Activated CD4-positive, alpha-beta T cell treated with anti-CD3 and anti-CD28 coated beads, Interleukin-2, Interleukin-4, amounts not matched to agents 100 ng/mL and 50 ng/mL, durations not matched to agents 16 hours and 8 hours (primary cell): ENCODE measurements around the gene CC2D1A.
"Not testable (repeated sequence)": the region's sequence is repeated elsewhere in the genome, so short reads cannot be mapped to it uniquely, and the experiment has no call there.

Experiments used
- DNase-seq: peaks from one replicate; pipeline ENCODE4 v3.0.0-alpha.2; 2020; ENCODE audit warnings: low spot score

CC2D1A gene

GRCh38 chr19:13962699-13963602, 57.0 kb downstream of the CC2D1A start:
- DNase-seq: no peak

- no peak for DNase-seq
These were observed 57.7 kb downstream of the CC2D1A start for GRCh38 chr19:13963603-13964105.

- no peak for DNase-seq
These were observed 58.8 kb downstream of the CC2D1A start for GRCh38 chr19:13964776-13965175.

- DNase-seq: no peak
These were observed 59.4 kb downstream of the CC2D1A start for GRCh38 chr19:13965377-13965896.

- no peak for DNase-seq
These were observed 60.1 kb downstream of the CC2D1A start for GRCh38 chr19:13965926-13966683.

GRCh38 chr19:13966684-13967128, 60.7 kb downstream of the CC2D1A start:
- DNase-seq: no peak

- not testable (repeated sequence) for DNase-seq
These were observed 61.2 kb downstream of the CC2D1A start for GRCh38 chr19:13967206-13967605.

- DNase-seq: no peak
These were observed 62.5 kb downstream of the CC2D1A start for GRCh38 chr19:13968383-13968935.

- no peak for DNase-seq
These were observed 63.0 kb downstream of the CC2D1A start for GRCh38 chr19:13968999-13969398.

GRCh38 chr19:13969897-13970296, 63.9 kb downstream of the CC2D1A start:
- no peak for DNase-seq

- not testable (repeated sequence) for DNase-seq
These were observed 65.9 kb downstream of the CC2D1A start for GRCh38 chr19:13971868-13972267.

- no peak for DNase-seq
These were observed 66.6 kb downstream of the CC2D1A start for GRCh38 chr19:13972368-13973155.

GRCh38 chr19:13973479-13973878, 67.5 kb downstream of the CC2D1A start:
- not testable (repeated sequence) for DNase-seq

GRCh38 chr19:13974073-13974472, 68.1 kb downstream of the CC2D1A start:
- peak; percentile 22 for DNase-seq

- no peak for DNase-seq
These were observed 69.9 kb downstream of the CC2D1A start for GRCh38 chr19:13975870-13976269.

GRCh38 chr19:13976446-13976845, 70.4 kb downstream of the CC2D1A start:
- no peak for DNase-seq

GRCh38 chr19:13977803-13978202, 71.8 kb downstream of the CC2D1A start:
- DNase-seq: no peak

GRCh38 chr19:13978351-13979243, 72.6 kb downstream of the CC2D1A start:
- peak; percentile 10 for DNase-seq

- no peak for DNase-seq
These were observed 73.2 kb downstream of the CC2D1A start for GRCh38 chr19:13979244-13979615.

- no peak for DNase-seq
These were observed 73.7 kb downstream of the CC2D1A start for GRCh38 chr19:13979686-13980085.
